GM12892 (cell line): ENCODE data around the gene PIGC.

ENCODE experiments used
- POLR2A ChIP-seq: IDR thresholded peaks from 2 replicates; pipeline ENCODE4 v1.6.1; 2011; ENCODE audit warnings: low read depth, low read length, control low read depth
- POLR2AphosphoS5 ChIP-seq: IDR thresholded peaks from 2 replicates; pipeline ENCODE4 v1.6.1; 2011; ENCODE audit warnings: low read depth, low read length, control low read depth
- TAF1 ChIP-seq: IDR thresholded peaks from 2 replicates; pipeline ENCODE4 v1.6.1; 2011; ENCODE audit warnings: low read depth, mild to moderate bottlenecking, control low read depth, low read length, borderline replicate concordance

GRCh38 chr1:172398970-172399755 is 44.7 kb downstream of the PIGC start:
- TF ChIP-seq TAF1 (no peak), POLR2A (no peak), POLR2AphosphoS5 (no peak)
